ENCODE data around the gene NFAM1.

- TF ChIP-seq RAD21 (IDR thresholded peaks at IDR 0.05; ENCODE audit: low read length) (no peak), CHD1 (IDR thresholded peaks at IDR 0.05; ENCODE audit: low read depth, low read length) (no peak), USF2 (IDR thresholded peaks at IDR 0.05; ENCODE audit: low read depth, low read length) (no peak)
Measured at GRCh38 chr22:42337356-42337755, 94.8 kb downstream of the NFAM1 start.

Measured in IMR-90 (cell line).